Measurements from ENCODE around the gene CES2. TPM values are rescaled to one million over a fixed set of nuclear protein-coding genes. Genes with fewer than 3 reads are reported as not detected.

CES2 gene
- polyA plus RNA-seq, 1 of the 3 experiments (the other 2 are of a cell fraction) = 33.1 TPM

- 100% methylated on average over 1 of the region's 2 CpGs for WGBS (ENCODE audit: low lambda C conversion rate)
- H3K9ac ChIP-seq = no peak overlapping the region
Measured at GRCh38 chr16:66894055-66894454, 41.3 kb upstream of the CES2 start.

More at GRCh38 chr16:66894055-66894454, 41.3 kb upstream of the CES2 start:
- no peaks in the 10 kb centered on the region for H3K36me3 ChIP-seq (replicated peaks in 1 of 2; ENCODE audit: control insufficient read depth in 1 of 2, insufficient read depth in 2 of 2, low read length in 1 of 2)
- no peak overlapping the region for H3K27ac ChIP-seq (ENCODE audit: low read depth in 2 of 2, low read length in 1 of 2)
- no peak overlapping the region for H2AFZ ChIP-seq (ENCODE audit: low read depth)
- peaks cover 7% of the 10 kb centered on the region for H3F3A ChIP-seq (replicated peaks; ENCODE audit: insufficient read depth)
- ChIA-PET POLR2A (no interaction called here), CTCF (interaction anchor here (1.6 to 8.5 kb wide), 14 partner anchors 8 to 275 kb away, joined by 6 to 174 read pairs (median 18); partner anchors contain the start of genes CDH16, CIAO2B, NOL3 and PDP2)
- H3K9me3 ChIP-seq = no peaks in the 10 kb centered on the region
- TF ChIP-seq EP300 (IDR thresholded peaks at IDR 0.05; ENCODE audit: borderline replicate concordance in 1 of 2, low read depth in 1 of 2, low read length in 1 of 2) (no peak), IRF3 (IDR thresholded peaks at IDR 0.05; ENCODE audit: low read depth, low read length) (no peak), POLR2AphosphoS5 (IDR thresholded peaks at IDR 0.05; ENCODE audit: low read depth, low read length) (no peak), EZH2phosphoT487 (IDR thresholded peaks at IDR 0.05; ENCODE audit: borderline replicate concordance, low read depth) (no peak), RFX5 (IDR thresholded peaks at IDR 0.05; ENCODE audit: low read length) (no peak), MXI1 (IDR thresholded peaks at IDR 0.05; ENCODE audit: low read depth, low read length) (no peak), FOXM1 (IDR thresholded peaks at IDR 0.05; ENCODE audit: low read depth) (no peak), PBX3 (IDR thresholded peaks at IDR 0.05) (no peak), NFIC (IDR thresholded peaks at IDR 0.05; ENCODE audit: borderline replicate concordance) (no peak), JUND (IDR thresholded peaks at IDR 0.05) (no peak), RAD21 (IDR thresholded peaks at IDR 0.05; ENCODE audit: low read length) (no peak), USF1 (IDR thresholded peaks at IDR 0.05; ENCODE audit: borderline replicate concordance, low read depth) (no peak), REST (IDR thresholded peaks at IDR 0.05; ENCODE audit: low read depth, low read length) (no peak), FOXJ3 (CRISPR knock-in tag; IDR thresholded peaks at IDR 0.05) (no peak), FOSL2 (IDR thresholded peaks at IDR 0.05; ENCODE audit: borderline replicate concordance, low read depth) (no peak)
- no peak for DNase-seq
- H3K27me3 ChIP-seq (ENCODE audit: insufficient read depth) = no peaks in the 10 kb centered on the region
- H3K4me2 ChIP-seq = no peak overlapping the region
- no peak overlapping the region for H3K4me3 ChIP-seq (ENCODE audit: low read depth in 2 of 2, low read length in 1 of 2)
- peaks cover 0 to 4% of the 10 kb centered on the region in 2 experiments; a peak in 1 of 4 replicates for H3K4me1 ChIP-seq (ENCODE audit: control insufficient read depth in 1 of 2, insufficient read depth in 2 of 2, low read depth in 1 of 2, low read length in 1 of 2)
- H4K20me1 ChIP-seq (ENCODE audit: insufficient read depth) = no peaks in the 10 kb centered on the region
- no peaks in the 10 kb centered on the region for H3K9me2 ChIP-seq
- no peaks in the 10 kb centered on the region for H3K79me2 ChIP-seq (ENCODE audit: insufficient read depth)

All from SK-N-SH (cell line).